Ishikawa (cell line): Measurements from ENCODE around the gene SLC25A19.

Experiments used
- CEBPB ChIP-seq: IDR thresholded peaks from 2 replicates; pipeline ENCODE4 v1.6.1; 2012
- CREB1 ChIP-seq: IDR thresholded peaks from 2 replicates; pipeline ENCODE4 v1.6.1; 2012; ENCODE audit warnings: low read depth
- EGR1 ChIP-seq: IDR thresholded peaks from 2 replicates; pipeline ENCODE4 v1.6.1; 2012
- EP300 ChIP-seq: IDR thresholded peaks from 2 replicates; pipeline ENCODE4 v1.6.1; 2012; ENCODE audit warnings: borderline replicate concordance
- FOXM1 ChIP-seq: IDR thresholded peaks from 2 replicates; pipeline ENCODE4 v1.6.1; 2012; ENCODE audit warnings: low read depth, borderline replicate concordance
- NFIC ChIP-seq: IDR thresholded peaks from 2 replicates; pipeline ENCODE4 v1.6.1; 2012
- RAD21 ChIP-seq: IDR thresholded peaks from 2 replicates; pipeline ENCODE4 v1.6.1; 2012; ENCODE audit warnings: low read depth
- TAF1 ChIP-seq: IDR thresholded peaks from 2 replicates; pipeline ENCODE4 v1.6.1; 2012; ENCODE audit warnings: low read depth, mild to moderate bottlenecking
- TCF12 ChIP-seq: IDR thresholded peaks from 2 replicates; pipeline ENCODE4 v1.6.1; 2012; ENCODE audit warnings: low read depth
- TEAD4 ChIP-seq: IDR thresholded peaks from 2 replicates; pipeline ENCODE4 v1.6.1; 2012
- YY1 ChIP-seq: IDR thresholded peaks from 2 replicates; pipeline ENCODE4 v1.6.1; 2012; ENCODE audit warnings: low read depth
- ZBTB7A ChIP-seq: IDR thresholded peaks from 2 replicates; pipeline ENCODE4 v1.6.1; 2012; ENCODE audit warnings: low read depth
- TF ChIP-seq, protein P1 (sequence below): IDR thresholded peaks from 2 replicates; pipeline ENCODE4 v1.6.1; 2012; ENCODE audit warnings: low read depth, mild to moderate bottlenecking
- TF ChIP-seq, protein P2 (sequence below): IDR thresholded peaks from 2 replicates; pipeline ENCODE4 v1.6.1; 2012
- TF ChIP-seq, protein P3 (sequence below): IDR thresholded peaks from 2 replicates; pipeline ENCODE4 v1.6.1; 2012

Gene SLC25A19

DNA sequence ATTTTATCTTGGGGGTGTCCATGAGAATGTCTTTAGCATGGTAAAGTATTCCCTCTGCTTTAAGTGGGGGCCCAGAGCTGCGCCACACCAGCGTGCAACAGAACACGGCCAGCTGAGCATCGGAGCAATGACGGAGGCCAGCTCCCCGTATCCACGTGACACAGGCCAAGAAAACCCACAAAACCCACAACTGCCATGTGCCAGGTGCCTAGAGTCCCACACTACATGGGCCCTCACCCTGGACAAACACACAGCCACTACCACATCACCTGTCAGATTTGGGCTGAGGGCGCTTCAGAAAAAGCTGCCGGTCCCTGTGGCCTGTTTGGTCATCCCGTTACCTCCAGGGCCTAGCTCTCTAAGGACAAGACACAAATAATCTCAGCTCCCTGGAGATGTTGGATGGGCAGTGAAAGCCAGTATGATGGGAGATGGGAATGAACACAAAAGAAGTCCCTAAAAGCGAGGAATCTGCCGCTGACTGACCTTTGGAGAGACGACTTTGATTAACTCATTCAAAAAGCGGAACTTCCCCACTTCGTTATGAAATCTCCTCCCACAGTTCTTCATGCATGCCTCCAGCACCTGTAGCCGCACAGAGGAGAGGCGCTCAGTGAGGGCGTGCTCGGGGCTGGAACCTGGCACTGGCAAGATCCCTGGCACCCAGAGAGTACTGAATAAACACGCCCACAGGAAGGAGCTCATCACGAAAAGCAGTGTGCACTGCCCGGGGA lies 44.9 kb downstream of the SLC25A19 start:
- no peak for TF ChIP-seq TAF1
- TF ChIP-seq TCF12 = no peak
- TF ChIP-seq, protein P1, sequence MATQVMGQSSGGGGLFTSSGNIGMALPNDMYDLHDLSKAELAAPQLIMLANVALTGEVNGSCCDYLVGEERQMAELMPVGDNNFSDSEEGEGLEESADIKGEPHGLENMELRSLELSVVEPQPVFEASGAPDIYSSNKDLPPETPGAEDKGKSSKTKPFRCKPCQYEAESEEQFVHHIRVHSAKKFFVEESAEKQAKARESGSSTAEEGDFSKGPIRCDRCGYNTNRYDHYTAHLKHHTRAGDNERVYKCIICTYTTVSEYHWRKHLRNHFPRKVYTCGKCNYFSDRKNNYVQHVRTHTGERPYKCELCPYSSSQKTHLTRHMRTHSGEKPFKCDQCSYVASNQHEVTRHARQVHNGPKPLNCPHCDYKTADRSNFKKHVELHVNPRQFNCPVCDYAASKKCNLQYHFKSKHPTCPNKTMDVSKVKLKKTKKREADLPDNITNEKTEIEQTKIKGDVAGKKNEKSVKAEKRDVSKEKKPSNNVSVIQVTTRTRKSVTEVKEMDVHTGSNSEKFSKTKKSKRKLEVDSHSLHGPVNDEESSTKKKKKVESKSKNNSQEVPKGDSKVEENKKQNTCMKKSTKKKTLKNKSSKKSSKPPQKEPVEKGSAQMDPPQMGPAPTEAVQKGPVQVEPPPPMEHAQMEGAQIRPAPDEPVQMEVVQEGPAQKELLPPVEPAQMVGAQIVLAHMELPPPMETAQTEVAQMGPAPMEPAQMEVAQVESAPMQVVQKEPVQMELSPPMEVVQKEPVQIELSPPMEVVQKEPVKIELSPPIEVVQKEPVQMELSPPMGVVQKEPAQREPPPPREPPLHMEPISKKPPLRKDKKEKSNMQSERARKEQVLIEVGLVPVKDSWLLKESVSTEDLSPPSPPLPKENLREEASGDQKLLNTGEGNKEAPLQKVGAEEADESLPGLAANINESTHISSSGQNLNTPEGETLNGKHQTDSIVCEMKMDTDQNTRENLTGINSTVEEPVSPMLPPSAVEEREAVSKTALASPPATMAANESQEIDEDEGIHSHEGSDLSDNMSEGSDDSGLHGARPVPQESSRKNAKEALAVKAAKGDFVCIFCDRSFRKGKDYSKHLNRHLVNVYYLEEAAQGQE = no peak
- TF ChIP-seq RAD21 = no peak
- TF ChIP-seq TEAD4 = no peak
- no peak for TF ChIP-seq CEBPB
- TF ChIP-seq CREB1 = no peak
- no peak for TF ChIP-seq YY1
- no peak for TF ChIP-seq EP300
- TF ChIP-seq NFIC = no peak
- TF ChIP-seq EGR1 = no peak
- TF ChIP-seq FOXM1 = no peak

DNA sequence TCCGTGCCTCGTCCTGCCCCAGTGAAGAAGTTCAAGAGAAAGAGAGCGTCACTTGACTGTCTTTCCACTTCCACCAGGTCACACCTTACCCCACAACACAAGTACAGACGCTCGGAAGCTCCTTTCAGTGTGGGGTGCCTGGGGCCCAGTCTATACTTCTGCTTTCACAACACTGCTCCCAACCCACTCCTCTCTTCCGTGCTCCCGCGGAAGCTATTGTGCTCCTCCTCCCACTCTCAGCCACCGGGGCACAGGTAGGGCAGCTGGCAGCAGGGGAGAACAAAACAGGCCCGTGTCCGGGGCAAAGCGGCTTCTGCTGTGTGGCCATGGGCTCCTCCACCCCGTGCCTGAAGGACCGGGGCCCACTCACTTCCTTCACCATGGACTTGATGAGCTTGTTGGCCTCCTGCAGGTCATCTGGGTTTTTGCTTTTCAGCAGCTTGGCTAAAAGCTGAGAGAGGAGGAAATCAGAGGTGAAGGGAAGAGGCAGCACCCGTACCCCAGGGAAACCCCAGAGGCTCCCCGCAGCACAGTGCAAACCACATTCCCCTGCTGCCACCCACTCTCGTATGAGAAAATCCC lies 46.7 kb downstream of the SLC25A19 start:
- TF ChIP-seq YY1 = no peak

DNA sequence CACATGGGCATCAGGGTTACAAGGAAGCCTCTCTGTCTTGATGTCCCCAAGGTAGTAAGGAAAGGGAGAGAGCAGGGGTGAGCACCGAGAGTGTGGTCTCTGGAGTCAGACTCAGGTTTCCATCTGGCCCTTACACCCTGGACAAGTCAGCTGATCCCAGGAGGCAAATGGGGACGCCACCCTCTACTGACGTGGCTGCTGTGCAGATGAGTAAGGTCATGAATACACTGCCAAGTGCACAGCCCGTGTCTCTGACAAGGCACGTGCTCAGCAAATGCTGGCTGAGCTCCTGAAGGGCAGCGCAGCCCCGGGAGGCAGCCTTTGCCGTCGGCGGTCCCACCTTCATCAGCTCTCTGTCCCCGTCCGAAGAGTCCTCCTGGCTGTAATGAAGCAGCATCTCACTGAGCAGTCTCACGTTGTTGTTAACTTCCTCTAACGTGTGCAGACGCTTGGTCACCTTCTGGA lies 47.2 kb downstream of the SLC25A19 start:
- TF ChIP-seq RAD21 = no peak
- TF ChIP-seq NFIC = no peak
- TF ChIP-seq, protein P2, sequence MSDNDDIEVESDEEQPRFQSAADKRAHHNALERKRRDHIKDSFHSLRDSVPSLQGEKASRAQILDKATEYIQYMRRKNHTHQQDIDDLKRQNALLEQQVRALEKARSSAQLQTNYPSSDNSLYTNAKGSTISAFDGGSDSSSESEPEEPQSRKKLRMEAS = no peak
- no peak for TF ChIP-seq ZBTB7A
- TF ChIP-seq EP300 = no peak
- TF ChIP-seq CEBPB = no peak
- no peak for TF ChIP-seq TAF1

DNA sequence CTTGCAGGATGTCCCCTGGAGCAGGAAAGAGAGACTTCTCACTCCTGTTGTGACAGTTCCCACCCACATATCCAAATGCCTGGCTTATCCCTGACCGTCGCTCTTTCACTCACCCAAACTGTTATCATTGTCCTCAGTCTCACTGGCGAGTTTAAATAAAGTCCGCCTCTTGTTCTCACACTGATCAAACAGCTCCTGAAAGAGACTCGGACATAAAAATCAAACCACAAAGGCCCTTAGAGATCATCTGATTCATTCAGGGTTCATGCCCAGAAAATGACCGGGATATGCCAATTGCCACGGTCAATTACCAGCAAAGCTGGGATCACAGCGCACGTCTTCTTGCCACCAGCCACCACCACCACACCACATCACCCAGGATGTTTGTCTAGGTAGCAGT lies 47.7 kb downstream of the SLC25A19 start:
- TF ChIP-seq FOXM1 = no peak
- TF ChIP-seq, protein P1 = no peak

DNA sequence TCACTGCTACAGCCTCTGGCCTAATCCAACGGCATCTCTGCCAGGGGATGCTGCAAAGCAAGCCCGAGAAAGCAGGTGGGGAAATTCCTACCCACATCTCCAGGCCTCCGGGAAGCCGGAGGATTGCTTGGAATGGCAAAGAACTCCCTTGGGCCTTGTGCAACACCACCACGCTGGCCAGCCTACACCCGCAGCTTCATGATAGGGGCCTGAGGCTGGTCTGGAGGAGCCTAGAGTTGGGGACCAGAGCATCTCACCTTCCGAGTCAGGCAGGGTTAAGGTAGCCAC lies 48.1 kb downstream of the SLC25A19 start:
- TF ChIP-seq CREB1 (no peak), ZBTB7A (no peak), EP300 (no peak), NFIC (no peak), FOXM1 (no peak), YY1 (no peak), EGR1 (no peak), TEAD4 (no peak), RAD21 (no peak), TCF12 (no peak), CEBPB (no peak), TAF1 (no peak)
- TF ChIP-seq, protein P2 = no peak
- TF ChIP-seq, protein P1 = no peak
- TF ChIP-seq, protein P3, sequence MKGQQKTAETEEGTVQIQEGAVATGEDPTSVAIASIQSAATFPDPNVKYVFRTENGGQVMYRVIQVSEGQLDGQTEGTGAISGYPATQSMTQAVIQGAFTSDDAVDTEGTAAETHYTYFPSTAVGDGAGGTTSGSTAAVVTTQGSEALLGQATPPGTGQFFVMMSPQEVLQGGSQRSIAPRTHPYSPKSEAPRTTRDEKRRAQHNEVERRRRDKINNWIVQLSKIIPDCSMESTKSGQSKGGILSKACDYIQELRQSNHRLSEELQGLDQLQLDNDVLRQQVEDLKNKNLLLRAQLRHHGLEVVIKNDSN = no peak
